BLaER1 treated with 17β-estradiol and CSF1 and Interleukin-3, amounts not matched to agents 10 nM and 100 nM (cell line): ENCODE results near the gene DDX54.

ENCODE experiments used
- H3K27ac ChIP-seq, 11 experiments: shearing (Covaris generic); formaldehyde crosslinking; 2 replicates each; pipeline ENCODE4 v1.8.1; 2022
- H3K27me3 ChIP-seq, 11 experiments: shearing (Covaris generic); formaldehyde crosslinking; 2 replicates each; pipeline ENCODE4 v1.8.1; 2022
- H3K36me3 ChIP-seq, 11 experiments: shearing (Covaris generic); formaldehyde crosslinking; 2 replicates each; pipeline ENCODE4 v1.8.1; 2022
- H3K4me1 ChIP-seq, 10 experiments: shearing (Covaris generic); formaldehyde crosslinking; 2 replicates each; pipeline ENCODE4 v1.8.1; 2022
- H3K4me2 ChIP-seq, 11 experiments: shearing (Covaris generic); formaldehyde crosslinking; 2 replicates each; pipeline ENCODE4 v1.8.1; 2022
- H3K4me3 ChIP-seq, 10 experiments: shearing (Covaris generic); formaldehyde crosslinking; 2 replicates each; pipeline ENCODE4 v1.8.1; 2022
- H3K9ac ChIP-seq, 11 experiments: shearing (Covaris generic); formaldehyde crosslinking; 2 replicates each; pipeline ENCODE4 v1.8.1; 2022
- H3K9me3 ChIP-seq, 11 experiments: shearing (Covaris generic); formaldehyde crosslinking; replicated peaks in 1 of 11; 2 replicates each; pipeline ENCODE4 v1.8.1; 2022
- H4K20me1 ChIP-seq, 11 experiments: shearing (Covaris generic); formaldehyde crosslinking; 2 replicates each; pipeline ENCODE4 v1.8.1; 2022
- Cebpa-rat ChIP-seq, 11 experiments: shearing (Covaris generic); IDR thresholded peaks; 2 replicates each; pipeline ENCODE4 v1.8.1; 2022

The DDX54 gene

GRCh38 chr12:113231235-113232088 lies 46.2 kb upstream of the DDX54 start:
- Histone ChIP-seq H3K9me3 (peaks cover 0 to 7% (median 0%) of the 10 kb centered on the region in 11 experiments; a peak in 5 of 22 replicates), H3K27ac (peak overlapping the region in 5 of 11 experiments; percentile 77 to 81 (median 79); a peak in 6 of 22 replicates), H4K20me1 (peaks cover 0 to 35% (median 0%) of the 10 kb centered on the region in 11 experiments; a peak in 5 of 22 replicates), H3K9ac (peak overlapping the region in 2 of 11 experiments; percentile 67 to 73; a peak in 2 of 22 replicates), H3K36me3 (peaks cover 0 to 90% (median 0%) of the 10 kb centered on the region in 11 experiments; a peak in 9 of 22 replicates), H3K4me2 (peak overlapping the region in 6 of 11 experiments; percentile 78 to 98 (median 86); a peak in 11 of 22 replicates), H3K4me3 (no peak overlapping the region), H3K4me1 (peaks cover 42 to 100% (median 63%) of the 10 kb centered on the region in 10 experiments), H3K27me3 (peaks cover 0 to 50% (median 22%) of the 10 kb centered on the region in 11 experiments; a peak in 13 of 22 replicates)
- no peak for TF ChIP-seq Cebpa-rat (IDR thresholded peaks at IDR 0.05)

DNA sequence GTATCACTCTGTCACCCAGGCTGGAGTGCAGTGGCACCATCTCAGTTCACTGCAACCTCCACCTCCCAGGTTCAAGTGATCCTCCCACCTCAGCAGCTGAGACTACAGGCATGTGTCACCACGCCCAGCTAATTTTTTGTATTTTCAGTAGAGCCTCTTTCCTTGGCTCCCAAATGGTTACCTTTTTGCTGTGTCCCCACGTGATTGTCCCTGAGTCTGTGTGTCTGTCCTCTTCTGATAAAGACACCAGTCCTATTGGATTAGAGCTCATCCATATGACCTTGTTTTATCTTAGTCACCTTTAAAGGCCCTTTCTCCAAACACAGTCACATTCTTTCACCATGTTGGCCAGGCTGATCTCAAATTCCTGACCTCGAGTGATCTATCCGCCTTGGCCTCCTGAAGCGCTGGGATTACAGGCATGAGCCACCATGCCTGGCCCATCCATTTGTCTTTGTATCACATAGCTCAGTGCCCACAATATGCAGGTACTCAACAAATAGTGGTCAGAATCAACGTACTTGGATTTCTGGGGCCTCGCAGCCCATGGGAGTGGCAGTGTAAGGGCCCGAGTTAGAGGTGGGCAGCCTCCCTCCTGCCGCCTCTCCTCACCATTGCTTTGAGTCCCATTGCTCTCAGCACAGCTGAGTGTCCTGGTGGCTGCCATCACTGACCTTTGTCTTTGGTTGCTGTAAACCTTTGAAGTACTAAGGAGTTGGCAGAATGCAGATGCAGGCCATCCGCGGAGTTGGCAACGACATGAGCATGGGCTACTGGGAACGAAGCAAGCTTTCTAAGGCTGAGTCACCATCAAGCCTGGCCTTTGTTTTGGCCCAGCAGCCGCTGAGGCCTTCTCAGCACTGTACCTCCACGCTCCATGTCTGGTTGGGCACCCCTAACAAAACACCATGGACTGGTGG lies 45.3 kb upstream of the DDX54 start:
- Histone ChIP-seq H3K27me3 (peaks cover 0 to 43% (median 19%) of the 10 kb centered on the region in 11 experiments; a peak in 13 of 22 replicates), H3K4me3 (no peak overlapping the region), H3K4me2 (peak overlapping the region; percentile 49 to 98 (median 72); a peak in 21 of 22 replicates), H4K20me1 (peaks cover 0 to 27% (median 0%) of the 10 kb centered on the region in 11 experiments; a peak in 4 of 22 replicates), H3K9ac (peak overlapping the region in 1 of 11 experiments; percentile 58; a peak in 1 of 22 replicates), H3K4me1 (peaks cover 42 to 100% (median 63%) of the 10 kb centered on the region in 10 experiments), H3K9me3 (peaks cover 0 to 7% (median 0%) of the 10 kb centered on the region in 11 experiments; a peak in 5 of 22 replicates), H3K36me3 (peaks cover 0 to 90% (median 0%) of the 10 kb centered on the region in 11 experiments; a peak in 9 of 22 replicates), H3K27ac (peak overlapping the region in 3 of 11 experiments; percentile 34 to 77 (median 73); a peak in 5 of 22 replicates)
- TF ChIP-seq Cebpa-rat (IDR thresholded peaks at IDR 0.05), result no peak

DNA sequence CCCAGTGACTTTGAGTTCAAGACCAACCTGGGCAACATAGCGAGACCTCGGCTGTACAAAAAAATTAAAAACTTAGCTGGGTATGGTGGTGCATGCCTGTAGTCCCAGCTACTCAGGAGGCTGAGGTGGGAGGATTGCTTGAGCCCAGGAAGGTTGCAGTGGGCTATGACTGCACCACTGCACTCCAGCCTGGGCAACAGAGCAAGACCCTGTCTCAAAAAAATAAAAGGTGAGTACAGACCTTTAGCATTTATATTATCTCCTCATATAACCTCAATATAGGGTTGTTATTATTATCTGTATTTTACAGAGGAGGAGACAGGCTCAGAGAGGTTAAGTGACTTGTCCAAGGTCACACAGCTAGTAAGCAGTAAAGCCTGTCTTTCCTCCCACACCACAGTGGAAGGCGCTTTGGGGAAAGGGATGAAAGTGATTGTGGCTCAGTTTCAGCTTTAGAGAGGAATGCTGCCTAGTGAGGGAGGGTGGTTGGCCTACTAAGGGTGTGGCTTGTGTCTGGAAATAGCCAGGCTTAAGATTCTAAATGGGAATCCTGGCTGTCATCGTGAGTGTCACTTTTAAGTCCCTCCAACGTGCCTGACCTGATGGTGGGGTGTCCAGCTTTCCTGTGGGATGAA lies 43.2 kb upstream of the DDX54 start:
- Histone ChIP-seq H3K4me1 (peaks cover 46 to 100% (median 74%) of the 10 kb centered on the region in 10 experiments), H3K36me3 (peaks cover 0 to 78% (median 0%) of the 10 kb centered on the region in 11 experiments; a peak in 9 of 22 replicates), H3K9ac (peak overlapping the region in 4 of 11 experiments; percentile 53 to 73 (median 58); a peak in 7 of 22 replicates), H4K20me1 (peaks cover 0 to 7% (median 0%) of the 10 kb centered on the region in 11 experiments; a peak in 4 of 22 replicates), H3K4me2 (peak overlapping the region in 5 of 11 experiments; percentile 72 to 98 (median 89); a peak in 9 of 22 replicates), H3K9me3 (peaks cover 0 to 7% (median 0%) of the 10 kb centered on the region in 11 experiments; a peak in 5 of 22 replicates), H3K27me3 (peaks cover 0 to 44% (median 30%) of the 10 kb centered on the region in 11 experiments; a peak in 19 of 22 replicates), H3K4me3 (no peak overlapping the region), H3K27ac (peak overlapping the region in 4 of 11 experiments; percentile 36 to 73 (median 67); a peak in 7 of 22 replicates)
- TF ChIP-seq Cebpa-rat (IDR thresholded peaks at IDR 0.05), result no peak

- H3K9ac ChIP-seq, result peak overlapping the region in 9 of 11 experiments; percentile 1 to 73 (median 46); a peak in 13 of 22 replicates
- H3K4me1 ChIP-seq, result peaks cover 46 to 100% (median 74%) of the 10 kb centered on the region in 10 experiments
- H3K27me3 ChIP-seq, result peaks cover 0 to 46% (median 36%) of the 10 kb centered on the region in 11 experiments; a peak in 18 of 22 replicates
- H3K9me3 ChIP-seq, result peaks cover 0 to 7% (median 0%) of the 10 kb centered on the region in 11 experiments; a peak in 5 of 22 replicates
- TF ChIP-seq Cebpa-rat (IDR thresholded peaks at IDR 0.05), result no peak
- peaks cover 0 to 75% (median 0%) of the 10 kb centered on the region in 11 experiments; a peak in 9 of 22 replicates for H3K36me3 ChIP-seq
- H3K4me3 ChIP-seq, result 0 out of 20 replicates have a peak overlapping the region, but pooled peaks of 2 of the 10 experiments have one; percentile 8 to 25
- H4K20me1 ChIP-seq, result peaks cover 0 to 4% (median 0%) of the 10 kb centered on the region in 11 experiments; a peak in 3 of 22 replicates
- H3K27ac ChIP-seq, result peak overlapping the region in 9 of 11 experiments; percentile 5 to 62 (median 42); a peak in 16 of 22 replicates
- peak overlapping the region; percentile 5 to 98 (median 72); a peak in 21 of 22 replicates for H3K4me2 ChIP-seq
These were observed 42.6 kb upstream of the DDX54 start for GRCh38 chr12:113227686-113228391.

- Histone ChIP-seq H3K27ac (peak overlapping the region in 9 of 11 experiments; percentile 10 to 62 (median 40); a peak in 15 of 22 replicates), H3K4me2 (peak overlapping the region; percentile 5 to 98 (median 72); a peak in 21 of 22 replicates), H4K20me1 (peaks cover 0 to 4% (median 0%) of the 10 kb centered on the region in 11 experiments; a peak in 4 of 22 replicates), H3K9ac (peak overlapping the region in 9 of 11 experiments; percentile 1 to 73 (median 46); a peak in 13 of 22 replicates), H3K4me3 (peak overlapping the region in 3 of 10 experiments; percentile 8 to 29 (median 25); a peak in 2 of 20 replicates), H3K27me3 (peaks cover 0 to 51% (median 43%) of the 10 kb centered on the region in 11 experiments; a peak in 19 of 22 replicates), H3K36me3 (peaks cover 0 to 67% (median 0%) of the 10 kb centered on the region in 11 experiments; a peak in 9 of 22 replicates), H3K4me1 (peaks cover 47 to 100% (median 75%) of the 10 kb centered on the region in 10 experiments), H3K9me3 (peaks cover 0 to 7% (median 0%) of the 10 kb centered on the region in 11 experiments; a peak in 5 of 22 replicates)
- 0 out of 22 replicates have a peak, but pooled peaks of 1 of the 11 experiments have one; percentile 12 for TF ChIP-seq Cebpa-rat (IDR thresholded peaks at IDR 0.05)
These were observed 41.7 kb upstream of the DDX54 start for GRCh38 chr12:113226696-113227568.

DNA sequence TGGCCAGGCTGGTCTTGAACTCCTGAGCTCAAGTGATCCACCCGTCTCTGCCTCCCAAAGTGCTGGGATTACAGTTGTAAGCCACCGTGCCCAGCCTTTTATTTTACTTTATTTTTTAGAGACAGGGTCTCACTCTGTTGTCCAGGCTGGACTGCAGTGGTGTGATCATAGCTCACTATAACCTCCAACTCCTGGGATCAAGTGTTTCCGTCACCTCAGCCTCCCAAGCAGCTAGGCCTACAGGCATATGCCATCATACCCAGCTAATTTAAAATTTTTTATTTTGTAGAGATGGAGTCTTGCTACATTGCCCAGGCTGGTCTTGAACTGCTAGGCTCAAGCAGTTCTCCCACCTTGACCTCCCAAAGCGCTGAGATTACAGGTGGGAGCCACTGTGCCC lies 39.7 kb upstream of the DDX54 start:
- TF ChIP-seq Cebpa-rat (IDR thresholded peaks at IDR 0.05), result no peak
- peaks cover 0 to 47% (median 0%) of the 10 kb centered on the region in 11 experiments; a peak in 6 of 22 replicates for H3K36me3 ChIP-seq
- peaks cover 0 to 8% (median 0%) of the 10 kb centered on the region in 11 experiments; a peak in 4 of 22 replicates for H4K20me1 ChIP-seq
- H3K4me3 ChIP-seq, result no peak overlapping the region; a peak in 1 of 20 replicates
- H3K4me2 ChIP-seq, result peak overlapping the region; percentile 13 to 100 (median 96); a peak in 17 of 22 replicates
- H3K27me3 ChIP-seq, result peaks cover 0 to 57% (median 49%) of the 10 kb centered on the region in 11 experiments; a peak in 19 of 22 replicates
- H3K4me1 ChIP-seq, result peaks cover 52 to 92% (median 72%) of the 10 kb centered on the region in 10 experiments
- peak overlapping the region in 1 of 11 experiments; percentile 20; a peak in 1 of 22 replicates for H3K9ac ChIP-seq
- H3K9me3 ChIP-seq, result no peaks in the 10 kb centered on the region
- H3K27ac ChIP-seq, result no peak overlapping the region
